ENCODE measurements around the gene MST1R. TPM values are rescaled to one million over a fixed set of nuclear protein-coding genes. Genes with fewer than 3 reads are reported as not detected.

The MST1R gene
- total RNA-seq, 2 donors from 2014 or later, result 88.9 to 173 TPM

- intact Hi-C loops (cut with DNase I), result no loop called here
- H3K27ac ChIP-seq, result no peak overlapping the region
- no peaks in the 10 kb centered on the region for H3K9me3 ChIP-seq
Measured at GRCh38 chr3:49880581-49881315, 22.9 kb downstream of the MST1R start.

GRCh38 chr3:49879721-49880120 is 24.0 kb downstream of the MST1R start:
- H3K27ac ChIP-seq, result no peak overlapping the region
- no peak for DNase-seq
- intact Hi-C loops (cut with DNase I), result no loop called here

More at GRCh38 chr3:49880581-49881315, 22.9 kb downstream of the MST1R start:
- H3K4me3 ChIP-seq, result no peak overlapping the region
- H3K4me1 ChIP-seq, result no peaks in the 10 kb centered on the region
- H3K9ac ChIP-seq (ENCODE audit: low read depth in 2 of 2, low read length in 2 of 2), result no peak overlapping the region
- H3K27me3 ChIP-seq, result no peaks in the 10 kb centered on the region
- no peaks in the 10 kb centered on the region for H3K36me3 ChIP-seq
- no peak for DNase-seq
- TF ChIP-seq CTCF (IDR thresholded peaks at IDR 0.05), result no peak

GRCh38 chr3:49878686-49879085 is 25.0 kb downstream of the MST1R start:
- H3K9ac ChIP-seq (ENCODE audit: low read depth in 2 of 2, low read length in 2 of 2), result no peak overlapping the region
- H3K4me3 ChIP-seq, result no peak overlapping the region
- H3K27me3 ChIP-seq, result no peaks in the 10 kb centered on the region
- no peaks in the 10 kb centered on the region for H3K9me3 ChIP-seq
- no peaks in the 10 kb centered on the region for H3K36me3 ChIP-seq
- no peak for DNase-seq
- TF ChIP-seq CTCF (IDR thresholded peaks at IDR 0.05), result no peak
- no peak overlapping the region for H3K27ac ChIP-seq
- intact Hi-C loops (cut with DNase I), result no loop called here
- peaks cover 4% of the 10 kb centered on the region for H3K4me1 ChIP-seq

More at GRCh38 chr3:49879721-49880120, 24.0 kb downstream of the MST1R start:
- TF ChIP-seq CTCF (IDR thresholded peaks at IDR 0.05), result no peak
- Histone ChIP-seq H3K36me3 (no peaks in the 10 kb centered on the region), H3K9ac (ENCODE audit: low read depth in 2 of 2, low read length in 2 of 2) (no peak overlapping the region), H3K4me1 (no peaks in the 10 kb centered on the region), H3K9me3 (no peaks in the 10 kb centered on the region), H3K27me3 (no peaks in the 10 kb centered on the region), H3K4me3 (no peak overlapping the region)

- Histone ChIP-seq H3K9me3 (no peaks in the 10 kb centered on the region), H3K4me1 (peaks cover 12% of the 10 kb centered on the region), H3K4me3 (no peak overlapping the region), H3K9ac (ENCODE audit: low read depth in 2 of 2, low read length in 2 of 2) (no peak overlapping the region), H3K27me3 (no peaks in the 10 kb centered on the region), H3K36me3 (no peaks in the 10 kb centered on the region), H3K27ac (no peak overlapping the region)
- TF ChIP-seq CTCF (IDR thresholded peaks at IDR 0.05), result no peak
- DNase-seq, result no peak
- intact Hi-C loops (cut with DNase I), result no loop called here
Measured at GRCh38 chr3:49877716-49878115, 26.0 kb downstream of the MST1R start.

GRCh38 chr3:49876567-49876966 is 27.1 kb downstream of the MST1R start:
- H3K9ac ChIP-seq (ENCODE audit: low read depth in 2 of 2, low read length in 2 of 2), result no peak overlapping the region
- no peak overlapping the region for H3K27ac ChIP-seq
- H3K9me3 ChIP-seq, result no peaks in the 10 kb centered on the region
- DNase-seq, result no peak
- H3K4me1 ChIP-seq, result peaks cover 12% of the 10 kb centered on the region
- TF ChIP-seq CTCF (IDR thresholded peaks at IDR 0.05), result no peak
- intact Hi-C loops (cut with DNase I), result no loop called here
- no peaks in the 10 kb centered on the region for H3K36me3 ChIP-seq
- no peak overlapping the region for H3K4me3 ChIP-seq
- H3K27me3 ChIP-seq, result no peaks in the 10 kb centered on the region
